ENCODE measurements around the gene MYO1D. TPM values are rescaled to one million over a fixed set of nuclear protein-coding genes. Genes with fewer than 3 reads are reported as not detected.

Gene MYO1D
- total RNA-seq, 1 donor = 160 TPM

- H3K36me3 ChIP-seq (ENCODE audit: insufficient read depth, low read length) = no peaks in the 10 kb centered on the region
- H3K4me3 ChIP-seq (ENCODE audit: insufficient read depth, low read length) = no peak overlapping the region
- H3K9me3 ChIP-seq (ENCODE audit: low read depth, low read length) = no peaks in the 10 kb centered on the region
- TF ChIP-seq CTCF (IDR thresholded peaks at IDR 0.05; ENCODE audit: extremely low read depth, low read depth, low read length) = no peak
- no peaks in the 10 kb centered on the region for H4K20me1 ChIP-seq (ENCODE audit: insufficient read depth, low read length)
- H3K79me2 ChIP-seq (ENCODE audit: insufficient read depth, low read length) = no peaks in the 10 kb centered on the region
- H3K27me3 ChIP-seq (ENCODE audit: insufficient read depth, low read length) = no peaks in the 10 kb centered on the region
- peaks cover 9% of the 10 kb centered on the region for H3K4me1 ChIP-seq (ENCODE audit: insufficient read depth, low read length)
- H3K4me2 ChIP-seq (ENCODE audit: insufficient read depth, low read length) = no peak overlapping the region
- no peak for DNase-seq (ENCODE audit: insufficient read length, low spot score, missing footprints)
- no peak overlapping the region for H3K27ac ChIP-seq (ENCODE audit: low read depth, low read length)
- no peak overlapping the region for H2AFZ ChIP-seq (ENCODE audit: low read length)
Measured at GRCh38 chr17:32568705-32569104, 308.2 kb downstream of the MYO1D start.

- H3K79me2 ChIP-seq (ENCODE audit: insufficient read depth, low read length) = no peaks in the 10 kb centered on the region
- no peak overlapping the region for H3K4me3 ChIP-seq (ENCODE audit: insufficient read depth, low read length)
- no peak overlapping the region for H2AFZ ChIP-seq (ENCODE audit: low read length)
- peaks cover 9% of the 10 kb centered on the region for H3K4me1 ChIP-seq (ENCODE audit: insufficient read depth, low read length)
- no peak overlapping the region for H3K4me2 ChIP-seq (ENCODE audit: insufficient read depth, low read length)
- no peaks in the 10 kb centered on the region for H3K27me3 ChIP-seq (ENCODE audit: insufficient read depth, low read length)
- H3K36me3 ChIP-seq (ENCODE audit: insufficient read depth, low read length) = no peaks in the 10 kb centered on the region
- H3K9me3 ChIP-seq (ENCODE audit: low read depth, low read length) = no peaks in the 10 kb centered on the region
- no peak for DNase-seq (ENCODE audit: insufficient read length, low spot score, missing footprints)
- H3K27ac ChIP-seq (ENCODE audit: low read depth, low read length) = no peak overlapping the region
- no peaks in the 10 kb centered on the region for H4K20me1 ChIP-seq (ENCODE audit: insufficient read depth, low read length)
- no peak for TF ChIP-seq CTCF (IDR thresholded peaks at IDR 0.05; ENCODE audit: extremely low read depth, low read depth, low read length)
Measured at GRCh38 chr17:32567511-32567910, 309.4 kb downstream of the MYO1D start.

GRCh38 chr17:32567086-32567485 is 309.8 kb downstream of the MYO1D start:
- Histone ChIP-seq H3K4me2 (ENCODE audit: insufficient read depth, low read length) (no peak overlapping the region), H4K20me1 (ENCODE audit: insufficient read depth, low read length) (no peaks in the 10 kb centered on the region), H3K4me3 (ENCODE audit: insufficient read depth, low read length) (no peak overlapping the region), H3K9me3 (ENCODE audit: low read depth, low read length) (no peaks in the 10 kb centered on the region), H3K4me1 (ENCODE audit: insufficient read depth, low read length) (peaks cover 9% of the 10 kb centered on the region), H2AFZ (ENCODE audit: low read length) (no peak overlapping the region), H3K79me2 (ENCODE audit: insufficient read depth, low read length) (no peaks in the 10 kb centered on the region), H3K27ac (ENCODE audit: low read depth, low read length) (no peak overlapping the region), H3K27me3 (ENCODE audit: insufficient read depth, low read length) (no peaks in the 10 kb centered on the region), H3K36me3 (ENCODE audit: insufficient read depth, low read length) (no peaks in the 10 kb centered on the region)
- TF ChIP-seq CTCF (IDR thresholded peaks at IDR 0.05; ENCODE audit: extremely low read depth, low read depth, low read length) = no peak
- no peak for DNase-seq (ENCODE audit: insufficient read length, low spot score, missing footprints)

GRCh38 chr17:32566303-32566702 is 310.6 kb downstream of the MYO1D start:
- no peak overlapping the region for H3K4me3 ChIP-seq (ENCODE audit: insufficient read depth, low read length)
- no peak overlapping the region for H2AFZ ChIP-seq (ENCODE audit: low read length)
- no peaks in the 10 kb centered on the region for H3K27me3 ChIP-seq (ENCODE audit: insufficient read depth, low read length)
- TF ChIP-seq CTCF (IDR thresholded peaks at IDR 0.05; ENCODE audit: extremely low read depth, low read depth, low read length) = no peak
- no peaks in the 10 kb centered on the region for H3K36me3 ChIP-seq (ENCODE audit: insufficient read depth, low read length)
- H3K27ac ChIP-seq (ENCODE audit: low read depth, low read length) = no peak overlapping the region
- no peaks in the 10 kb centered on the region for H3K9me3 ChIP-seq (ENCODE audit: low read depth, low read length)
- H3K4me1 ChIP-seq (ENCODE audit: insufficient read depth, low read length) = peaks cover 9% of the 10 kb centered on the region
- DNase-seq (ENCODE audit: insufficient read length, low spot score, missing footprints) = no peak
- H3K4me2 ChIP-seq (ENCODE audit: insufficient read depth, low read length) = no peak overlapping the region
- H3K79me2 ChIP-seq (ENCODE audit: insufficient read depth, low read length) = no peaks in the 10 kb centered on the region
- H4K20me1 ChIP-seq (ENCODE audit: insufficient read depth, low read length) = no peaks in the 10 kb centered on the region

Data from osteoblast (primary cell).